ENCODE results near the gene KRT10. TPM values are rescaled to one million over a fixed set of nuclear protein-coding genes. Genes with fewer than 3 reads are reported as not detected.

KRT10 gene
- polyA plus RNA-seq, 1 of the 3 experiments (the other 2 are of a cell fraction) = 31.6 TPM

DNA sequence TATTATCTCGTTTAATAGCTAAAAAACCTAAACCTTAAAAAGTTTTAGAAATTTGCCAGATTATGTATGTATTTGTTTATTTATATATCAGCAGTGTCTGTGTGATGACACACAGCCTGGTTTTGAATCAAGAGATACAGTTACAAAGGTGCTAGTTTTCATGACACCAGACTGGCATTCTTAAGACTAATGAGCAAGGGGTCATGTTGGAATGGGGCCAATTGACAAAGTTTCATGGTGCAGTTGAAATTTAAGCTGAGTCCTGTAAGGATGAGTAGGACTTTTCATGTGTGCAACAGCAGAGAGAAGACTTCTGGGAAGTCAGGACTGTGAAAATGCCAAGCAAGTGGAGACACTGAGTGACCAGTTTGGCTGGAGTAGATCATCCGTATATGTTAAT is 3.2 kb upstream of the KRT10 start:
- Histone ChIP-seq H3K36me3 (replicated peaks in 1 of 2; ENCODE audit: control insufficient read depth in 1 of 2, insufficient read depth in 2 of 2, low read length in 1 of 2) (no peaks in the 10 kb centered on the region), H3K9me3 (no peaks in the 10 kb centered on the region), H3K4me3 (ENCODE audit: low read depth in 2 of 2, low read length in 1 of 2) (no peak overlapping the region), H3K27ac (ENCODE audit: low read depth in 2 of 2, low read length in 1 of 2) (no peak overlapping the region), H3K9ac (no peak overlapping the region), H3K79me2 (ENCODE audit: insufficient read depth) (no peaks in the 10 kb centered on the region; the same call in 1 of the 2 replicates), H3F3A (replicated peaks; ENCODE audit: insufficient read depth) (peaks cover 4% of the 10 kb centered on the region), H2AFZ (ENCODE audit: low read depth) (no peak overlapping the region), H3K27me3 (ENCODE audit: insufficient read depth) (no peaks in the 10 kb centered on the region), H4K20me1 (ENCODE audit: insufficient read depth) (no peaks in the 10 kb centered on the region), H3K9me2 (no peaks in the 10 kb centered on the region), H3K4me1 (ENCODE audit: control insufficient read depth in 1 of 2, insufficient read depth in 2 of 2, low read depth in 1 of 2, low read length in 1 of 2) (no peaks in the 10 kb centered on the region), H3K4me2 (no peak overlapping the region)
- 40% methylated on average over 2 of the region's 2 CpGs for WGBS (ENCODE audit: low lambda C conversion rate)
- ChIA-PET CTCF (interaction anchor here (1.5 kb wide), 1 partner anchor 840 kb away, joined by 3 read pairs; no protein-coding TSS in a partner anchor), POLR2A (no interaction called here)
- no peak for DNase-seq
- TF ChIP-seq RCOR1 (IDR thresholded peaks at IDR 0.05; ENCODE audit: low read length) (no peak), JUND (IDR thresholded peaks at IDR 0.05) (no peak), GABPA (IDR thresholded peaks at IDR 0.05; ENCODE audit: low read depth) (no peak), POLR2AphosphoS5 (IDR thresholded peaks at IDR 0.05; ENCODE audit: low read depth, low read length) (no peak), SIN3A (IDR thresholded peaks at IDR 0.05; ENCODE audit: borderline replicate concordance, low read depth, low read length) (no peak), RFX5 (IDR thresholded peaks at IDR 0.05; ENCODE audit: low read length) (no peak), FOXM1 (IDR thresholded peaks at IDR 0.05; ENCODE audit: low read depth) (no peak)
- TF ChIP-seq, protein P1, sequence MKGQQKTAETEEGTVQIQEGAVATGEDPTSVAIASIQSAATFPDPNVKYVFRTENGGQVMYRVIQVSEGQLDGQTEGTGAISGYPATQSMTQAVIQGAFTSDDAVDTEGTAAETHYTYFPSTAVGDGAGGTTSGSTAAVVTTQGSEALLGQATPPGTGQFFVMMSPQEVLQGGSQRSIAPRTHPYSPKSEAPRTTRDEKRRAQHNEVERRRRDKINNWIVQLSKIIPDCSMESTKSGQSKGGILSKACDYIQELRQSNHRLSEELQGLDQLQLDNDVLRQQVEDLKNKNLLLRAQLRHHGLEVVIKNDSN (IDR thresholded peaks at IDR 0.05; ENCODE audit: borderline replicate concordance, low read depth) = no peak
- TF ChIP-seq, protein P2, sequence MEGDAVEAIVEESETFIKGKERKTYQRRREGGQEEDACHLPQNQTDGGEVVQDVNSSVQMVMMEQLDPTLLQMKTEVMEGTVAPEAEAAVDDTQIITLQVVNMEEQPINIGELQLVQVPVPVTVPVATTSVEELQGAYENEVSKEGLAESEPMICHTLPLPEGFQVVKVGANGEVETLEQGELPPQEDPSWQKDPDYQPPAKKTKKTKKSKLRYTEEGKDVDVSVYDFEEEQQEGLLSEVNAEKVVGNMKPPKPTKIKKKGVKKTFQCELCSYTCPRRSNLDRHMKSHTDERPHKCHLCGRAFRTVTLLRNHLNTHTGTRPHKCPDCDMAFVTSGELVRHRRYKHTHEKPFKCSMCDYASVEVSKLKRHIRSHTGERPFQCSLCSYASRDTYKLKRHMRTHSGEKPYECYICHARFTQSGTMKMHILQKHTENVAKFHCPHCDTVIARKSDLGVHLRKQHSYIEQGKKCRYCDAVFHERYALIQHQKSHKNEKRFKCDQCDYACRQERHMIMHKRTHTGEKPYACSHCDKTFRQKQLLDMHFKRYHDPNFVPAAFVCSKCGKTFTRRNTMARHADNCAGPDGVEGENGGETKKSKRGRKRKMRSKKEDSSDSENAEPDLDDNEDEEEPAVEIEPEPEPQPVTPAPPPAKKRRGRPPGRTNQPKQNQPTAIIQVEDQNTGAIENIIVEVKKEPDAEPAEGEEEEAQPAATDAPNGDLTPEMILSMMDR (IDR thresholded peaks at IDR 0.05) = no peak

DNA sequence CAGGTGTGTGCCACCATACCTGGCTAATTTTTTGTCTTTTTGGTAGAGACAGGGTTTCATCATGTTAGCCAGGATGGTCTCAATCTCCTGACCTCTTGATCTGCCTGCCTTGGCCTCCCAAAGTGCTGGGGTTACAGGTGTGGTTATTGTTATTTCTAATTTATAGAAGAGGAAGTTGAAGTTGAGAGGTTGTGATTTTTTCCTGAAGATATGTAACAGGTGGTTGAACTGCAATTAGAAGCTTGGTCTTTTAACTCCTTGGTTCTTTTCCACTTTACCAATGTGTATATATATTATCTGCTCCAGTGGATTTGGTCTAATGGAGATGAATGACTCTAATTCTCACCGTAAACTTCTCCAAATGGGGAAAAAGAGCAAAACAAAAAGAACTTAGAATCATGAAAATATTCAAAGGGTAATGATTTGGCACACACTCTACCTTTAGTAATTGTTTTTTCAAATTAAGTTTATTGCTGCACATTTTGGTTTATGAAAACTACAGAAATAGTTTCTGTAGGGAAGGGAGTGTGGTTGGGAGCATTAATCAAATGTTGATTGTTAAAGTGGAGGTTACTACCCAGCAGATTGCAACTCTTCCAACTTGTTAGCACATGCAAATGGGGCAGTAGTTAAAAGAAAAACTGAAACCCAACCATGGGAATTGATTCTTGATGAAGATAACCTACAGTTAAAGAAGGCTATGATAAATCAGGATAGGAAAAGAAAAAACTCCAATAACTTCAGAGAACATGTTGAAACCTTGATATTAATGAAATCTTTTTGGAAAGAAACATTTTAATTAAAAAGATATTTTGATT is 1.8 kb upstream of the KRT10 start:
- no peak overlapping the region for H3K27ac ChIP-seq (ENCODE audit: low read depth in 2 of 2, low read length in 1 of 2)
- H3K9ac ChIP-seq = no peak overlapping the region
- no peak overlapping the region for H3K4me2 ChIP-seq
- H3K9me3 ChIP-seq = no peaks in the 10 kb centered on the region
- 94% methylated on average over 1 of the region's 1 CpG for WGBS (ENCODE audit: low lambda C conversion rate)
- no peaks in the 10 kb centered on the region; the same call in 1 of the 2 replicates for H3K79me2 ChIP-seq (ENCODE audit: insufficient read depth)
- H3K9me2 ChIP-seq = no peaks in the 10 kb centered on the region
- H3K4me3 ChIP-seq (ENCODE audit: low read depth in 2 of 2, low read length in 1 of 2) = no peak overlapping the region
- H3K4me1 ChIP-seq (ENCODE audit: control insufficient read depth in 1 of 2, insufficient read depth in 2 of 2, low read depth in 1 of 2, low read length in 1 of 2) = no peaks in the 10 kb centered on the region
- no peaks in the 10 kb centered on the region for H3K36me3 ChIP-seq (replicated peaks in 1 of 2; ENCODE audit: control insufficient read depth in 1 of 2, insufficient read depth in 2 of 2, low read length in 1 of 2)
- ChIA-PET POLR2A (no interaction called here), CTCF (interaction anchor here (0.8 kb wide), 1 partner anchor 498 kb away, joined by 3 read pairs; no protein-coding TSS in a partner anchor)
- DNase-seq = no peak
- H3K27me3 ChIP-seq (ENCODE audit: insufficient read depth) = no peaks in the 10 kb centered on the region
- no peak overlapping the region for H2AFZ ChIP-seq (ENCODE audit: low read depth)
- H3F3A ChIP-seq (replicated peaks; ENCODE audit: insufficient read depth) = peaks cover 16% of the 10 kb centered on the region
- H4K20me1 ChIP-seq (ENCODE audit: insufficient read depth) = no peaks in the 10 kb centered on the region
- TF ChIP-seq, protein P3, sequence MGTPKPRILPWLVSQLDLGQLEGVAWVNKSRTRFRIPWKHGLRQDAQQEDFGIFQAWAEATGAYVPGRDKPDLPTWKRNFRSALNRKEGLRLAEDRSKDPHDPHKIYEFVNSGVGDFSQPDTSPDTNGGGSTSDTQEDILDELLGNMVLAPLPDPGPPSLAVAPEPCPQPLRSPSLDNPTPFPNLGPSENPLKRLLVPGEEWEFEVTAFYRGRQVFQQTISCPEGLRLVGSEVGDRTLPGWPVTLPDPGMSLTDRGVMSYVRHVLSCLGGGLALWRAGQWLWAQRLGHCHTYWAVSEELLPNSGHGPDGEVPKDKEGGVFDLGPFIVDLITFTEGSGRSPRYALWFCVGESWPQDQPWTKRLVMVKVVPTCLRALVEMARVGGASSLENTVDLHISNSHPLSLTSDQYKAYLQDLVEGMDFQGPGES (IDR thresholded peaks at IDR 0.05; ENCODE audit: low read depth, low read length) = no peak
- TF ChIP-seq GATA2 (CRISPR knock-in tag; IDR thresholded peaks at IDR 0.05) (no peak), RXRA (IDR thresholded peaks at IDR 0.05; ENCODE audit: borderline replicate concordance, low read depth) (no peak), FOXJ3 (CRISPR knock-in tag; IDR thresholded peaks at IDR 0.05) (no peak), SIN3A (IDR thresholded peaks at IDR 0.05; ENCODE audit: borderline replicate concordance, low read depth, low read length) (no peak), ELF1 (IDR thresholded peaks at IDR 0.05) (no peak), RCOR1 (IDR thresholded peaks at IDR 0.05; ENCODE audit: low read length) (no peak), RFX5 (IDR thresholded peaks at IDR 0.05; ENCODE audit: low read length) (no peak), CHD2 (IDR thresholded peaks at IDR 0.05; ENCODE audit: low read length, partially characterized antibody) (no peak), TCF12 (IDR thresholded peaks at IDR 0.05) (no peak), EZH2phosphoT487 (IDR thresholded peaks at IDR 0.05; ENCODE audit: borderline replicate concordance, low read depth) (no peak), TEAD4 (IDR thresholded peaks at IDR 0.05; ENCODE audit: borderline replicate concordance, insufficient read depth) (no peak), MXI1 (IDR thresholded peaks at IDR 0.05; ENCODE audit: low read depth, low read length) (no peak)
- TF ChIP-seq, protein P4, sequence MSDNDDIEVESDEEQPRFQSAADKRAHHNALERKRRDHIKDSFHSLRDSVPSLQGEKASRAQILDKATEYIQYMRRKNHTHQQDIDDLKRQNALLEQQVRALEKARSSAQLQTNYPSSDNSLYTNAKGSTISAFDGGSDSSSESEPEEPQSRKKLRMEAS (IDR thresholded peaks at IDR 0.05; ENCODE audit: low read depth) = no peak
- TF ChIP-seq, protein P2 (IDR thresholded peaks at IDR 0.05) = no peak

All from SK-N-SH (cell line).